LNCAP (cell line): ENCODE results near the gene TBX1.

Experiments
- TF ChIP-seq, protein P1 (sequence below): fragments of 450-650 bp; IDR thresholded peaks from 2 replicates; pipeline ENCODE4 v1.5.1; 2017; ENCODE audit warnings: mild to moderate bottlenecking

The TBX1 gene

DNA sequence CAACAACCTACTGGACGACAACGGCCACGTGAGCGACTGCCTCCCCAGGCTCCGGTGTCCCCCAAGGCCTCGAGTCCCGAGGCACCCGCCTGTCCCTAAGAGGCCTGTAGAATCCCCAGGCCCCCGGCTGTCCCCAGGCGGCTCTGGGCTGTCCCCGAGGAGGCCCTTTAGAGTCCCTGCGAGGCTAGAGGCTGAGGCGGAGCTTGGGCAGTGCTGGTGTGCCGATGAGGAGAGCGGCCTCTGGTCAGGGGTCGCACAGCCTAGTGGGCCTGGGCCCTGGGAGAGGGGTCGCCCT, 3.7 kb downstream of the TBX1 start:
- TF ChIP-seq, protein P1, sequence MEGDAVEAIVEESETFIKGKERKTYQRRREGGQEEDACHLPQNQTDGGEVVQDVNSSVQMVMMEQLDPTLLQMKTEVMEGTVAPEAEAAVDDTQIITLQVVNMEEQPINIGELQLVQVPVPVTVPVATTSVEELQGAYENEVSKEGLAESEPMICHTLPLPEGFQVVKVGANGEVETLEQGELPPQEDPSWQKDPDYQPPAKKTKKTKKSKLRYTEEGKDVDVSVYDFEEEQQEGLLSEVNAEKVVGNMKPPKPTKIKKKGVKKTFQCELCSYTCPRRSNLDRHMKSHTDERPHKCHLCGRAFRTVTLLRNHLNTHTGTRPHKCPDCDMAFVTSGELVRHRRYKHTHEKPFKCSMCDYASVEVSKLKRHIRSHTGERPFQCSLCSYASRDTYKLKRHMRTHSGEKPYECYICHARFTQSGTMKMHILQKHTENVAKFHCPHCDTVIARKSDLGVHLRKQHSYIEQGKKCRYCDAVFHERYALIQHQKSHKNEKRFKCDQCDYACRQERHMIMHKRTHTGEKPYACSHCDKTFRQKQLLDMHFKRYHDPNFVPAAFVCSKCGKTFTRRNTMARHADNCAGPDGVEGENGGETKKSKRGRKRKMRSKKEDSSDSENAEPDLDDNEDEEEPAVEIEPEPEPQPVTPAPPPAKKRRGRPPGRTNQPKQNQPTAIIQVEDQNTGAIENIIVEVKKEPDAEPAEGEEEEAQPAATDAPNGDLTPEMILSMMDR: no peak

DNA sequence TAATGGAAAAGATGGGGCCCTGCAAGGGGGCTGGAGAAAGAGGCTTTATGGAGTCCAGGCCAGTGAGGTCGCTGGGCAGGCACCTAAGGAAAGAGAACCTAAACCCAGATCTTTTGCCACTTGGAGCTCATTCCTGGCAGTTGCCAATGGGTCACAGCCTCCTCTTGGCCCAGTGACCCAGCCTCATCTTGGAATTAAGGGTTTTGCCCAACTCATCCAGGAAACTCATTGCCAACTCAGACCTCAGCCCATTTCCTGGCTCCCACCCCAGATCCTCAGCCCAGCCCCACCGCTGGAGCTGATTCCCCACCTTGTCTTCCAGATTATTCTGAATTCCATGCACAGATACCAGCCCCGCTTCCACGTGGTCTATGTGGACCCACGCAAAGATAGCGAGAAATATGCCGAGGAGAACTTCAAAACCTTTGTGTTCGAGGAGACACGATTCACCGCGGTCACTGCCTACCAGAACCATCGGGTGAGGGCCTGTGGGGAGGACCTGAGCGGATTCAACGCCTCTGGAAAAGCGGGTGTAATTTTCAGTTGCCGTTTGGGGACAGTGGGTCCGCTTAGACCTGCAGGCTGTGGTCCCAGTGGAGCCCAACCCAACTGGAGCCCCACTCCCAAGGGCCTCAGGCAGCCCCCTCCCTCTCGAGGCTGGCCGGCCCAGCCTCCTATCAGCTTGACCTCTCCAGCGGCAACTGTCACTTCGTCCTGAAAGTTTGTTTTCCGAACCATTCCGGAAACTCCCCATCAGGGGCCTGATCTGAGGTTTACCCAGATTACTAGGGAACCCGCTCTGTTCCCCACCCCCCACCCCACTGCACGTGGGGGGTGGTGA, 4.3 kb downstream of the TBX1 start:
- TF ChIP-seq, protein P1: no peak

DNA sequence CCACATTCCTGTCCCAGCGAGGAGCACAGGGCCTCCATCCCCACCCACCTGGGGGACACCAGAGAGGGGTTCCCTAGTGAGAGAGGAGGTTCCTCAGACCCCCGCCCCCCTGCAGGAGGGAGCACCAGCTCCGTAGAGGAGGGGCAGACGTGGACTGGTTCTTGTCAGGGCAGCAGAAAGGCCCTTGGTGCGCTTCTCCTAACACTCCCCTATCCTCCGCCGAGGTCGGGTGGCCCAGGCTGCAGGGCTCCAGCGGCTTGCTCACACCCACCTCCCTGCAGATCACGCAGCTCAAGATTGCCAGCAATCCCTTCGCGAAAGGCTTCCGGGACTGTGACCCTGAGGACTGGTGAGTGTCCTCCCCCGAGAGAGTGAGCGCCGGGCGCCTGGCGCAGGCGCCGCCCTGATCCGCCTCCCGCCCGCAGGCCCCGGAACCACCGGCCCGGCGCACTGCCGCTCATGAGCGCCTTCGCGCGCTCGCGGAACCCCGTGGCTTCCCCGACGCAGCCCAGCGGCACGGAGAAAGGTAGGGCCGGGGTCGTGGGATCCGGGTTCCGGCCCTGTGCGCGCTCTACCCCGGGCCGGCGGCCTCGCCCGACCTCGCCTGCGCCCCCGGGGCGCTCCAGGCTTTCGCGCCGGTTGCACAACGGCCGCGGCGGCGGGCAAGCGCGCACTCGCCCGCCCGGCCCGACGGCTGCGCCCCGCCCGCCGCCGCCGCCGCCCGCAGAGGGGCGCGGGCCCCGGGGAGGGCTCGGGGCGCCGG, 5.1 kb downstream of the TBX1 start:
- TF ChIP-seq, protein P1: no peak

DNA sequence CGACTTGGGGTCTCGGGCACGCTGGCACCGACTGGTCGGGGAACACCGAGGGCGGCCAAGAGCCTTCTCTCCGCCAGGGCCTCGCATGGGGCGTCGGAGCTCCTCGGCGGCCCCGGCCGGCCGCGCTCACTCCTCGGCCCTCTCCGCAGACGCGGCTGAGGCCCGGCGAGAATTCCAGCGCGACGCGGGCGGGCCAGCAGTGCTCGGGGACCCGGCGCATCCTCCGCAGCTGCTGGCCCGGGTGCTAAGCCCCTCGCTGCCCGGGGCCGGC, 5.6 kb downstream of the TBX1 start:
- TF ChIP-seq, protein P1: no peak

DNA sequence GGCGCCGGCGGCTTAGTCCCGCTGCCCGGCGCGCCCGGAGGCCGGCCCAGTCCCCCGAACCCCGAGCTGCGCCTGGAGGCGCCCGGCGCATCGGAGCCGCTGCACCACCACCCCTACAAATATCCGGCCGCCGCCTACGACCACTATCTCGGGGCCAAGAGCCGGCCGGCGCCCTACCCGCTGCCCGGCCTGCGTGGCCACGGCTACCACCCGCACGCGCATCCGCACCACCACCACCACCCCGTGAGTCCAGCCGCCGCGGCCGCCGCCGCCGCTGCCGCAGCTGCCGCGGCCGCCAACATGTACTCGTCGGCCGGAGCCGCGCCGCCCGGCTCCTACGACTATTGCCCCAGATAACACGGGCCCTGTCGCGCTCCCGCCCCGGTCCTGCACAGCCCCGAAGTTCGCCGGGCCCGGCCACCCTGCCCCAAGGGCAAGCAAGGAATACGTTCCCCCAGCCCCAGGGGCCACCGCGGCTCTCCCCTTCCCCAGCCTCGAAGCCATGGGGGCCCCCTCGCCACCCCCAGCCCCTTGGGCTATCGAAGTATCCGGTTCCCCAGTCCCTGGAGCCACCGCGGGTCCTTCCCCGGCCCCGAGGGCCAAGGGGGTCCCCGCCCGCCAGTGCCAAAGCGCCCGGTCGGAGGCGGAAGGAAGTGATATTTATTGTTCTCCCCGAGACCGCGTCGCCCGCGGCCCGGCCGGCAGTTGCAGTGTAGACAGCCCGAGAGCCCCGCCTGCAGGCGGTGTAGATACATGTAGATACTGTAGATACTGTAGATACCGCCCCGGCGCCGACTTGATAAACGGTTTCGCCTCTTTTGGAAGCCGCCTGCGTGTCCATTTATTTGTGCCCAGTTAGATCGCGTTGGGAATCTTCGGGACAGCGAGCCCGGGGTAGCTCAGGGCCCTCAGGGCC, 6.2 kb downstream of the TBX1 start:
- TF ChIP-seq, protein P1: no peak

DNA sequence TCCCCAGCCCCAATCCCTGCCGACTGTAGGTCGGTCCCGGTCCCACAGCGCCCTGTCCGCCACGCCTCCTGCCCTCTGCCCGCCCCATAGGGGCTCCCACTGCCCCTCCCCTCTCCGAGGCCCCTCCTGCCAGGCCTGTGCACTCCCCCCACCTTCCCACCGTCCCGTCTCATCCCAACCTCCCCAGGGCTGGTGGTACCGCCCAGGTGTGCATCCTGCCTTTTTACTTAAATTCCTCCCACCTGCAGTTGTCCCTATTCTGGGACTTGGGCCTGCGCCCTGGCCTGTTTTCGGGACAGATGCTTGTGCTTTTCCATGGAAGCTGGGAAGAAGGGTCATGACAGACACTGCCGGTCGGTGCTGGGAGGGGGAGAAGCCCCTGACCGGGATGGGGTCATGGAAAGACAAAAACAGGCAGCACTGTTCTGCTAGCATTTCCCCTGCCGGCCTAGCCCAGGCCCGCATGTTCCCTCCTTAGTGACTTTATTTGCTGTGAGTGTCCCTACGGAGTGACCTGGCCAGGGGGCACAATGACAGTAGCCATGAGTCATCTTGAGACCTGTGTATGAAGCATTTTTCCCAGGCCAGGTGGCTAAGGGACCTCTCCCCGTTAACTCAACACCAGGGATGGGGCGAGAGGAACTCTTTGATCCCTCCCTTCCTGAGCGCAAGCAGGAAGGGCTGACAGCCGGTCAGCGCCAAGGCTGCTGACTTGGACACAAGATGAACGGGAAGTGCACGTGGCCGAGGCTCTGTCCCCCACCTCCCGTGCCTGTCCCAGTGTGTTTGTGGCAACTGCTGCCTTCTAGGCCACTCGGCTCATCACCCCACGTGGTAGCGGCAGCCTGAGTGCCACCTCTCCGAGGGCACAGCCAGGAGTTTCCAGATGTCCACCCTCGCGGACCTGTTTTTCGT, 7.1 kb downstream of the TBX1 start:
- TF ChIP-seq, protein P1: no peak

DNA sequence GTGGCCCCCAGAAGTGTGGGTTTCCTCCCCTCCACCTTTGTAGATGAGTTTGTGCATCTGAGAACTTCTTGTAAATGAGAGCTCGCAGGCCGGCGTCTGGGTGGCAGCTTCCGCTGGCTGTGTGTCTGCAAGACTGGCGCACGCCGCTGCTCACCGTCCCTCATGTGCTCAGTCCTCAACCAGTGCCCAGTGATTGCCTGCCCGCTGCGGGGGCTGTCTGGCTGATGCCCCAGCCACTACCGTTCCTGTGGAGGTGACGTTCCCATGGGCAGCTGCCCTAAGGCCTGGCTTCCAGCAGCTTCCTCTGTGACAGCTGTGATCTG, 8.8 kb downstream of the TBX1 start:
- TF ChIP-seq, protein P1: no peak
